H9 (cell line): ENCODE measurements around the gene EGR4. TPM values are rescaled to one million over a fixed set of nuclear protein-coding genes. Genes with fewer than 3 reads are reported as not detected.

Experiments
- DNase-seq: peaks from one replicate; pipeline ENCODE4 v3.0.0-alpha.2; 2017
- H2AFZ ChIP-seq: one replicate; pipeline ENCODE4 v1.6.1; 2013; ENCODE audit warnings: mild to moderate bottlenecking, low read length, control low read depth, moderate library complexity
- H2AK5ac ChIP-seq: 2 replicates; pipeline ENCODE4 v1.6.1; 2013; ENCODE audit warnings: low read length, control low read depth, mixed read lengths; ENCODE audit not compliant: insufficient read length
- H2BK120ac ChIP-seq: one replicate; pipeline ENCODE4 v1.6.1; 2013; ENCODE audit warnings: low read depth, mild to moderate bottlenecking, low read length, control low read depth, inconsistent platforms; ENCODE audit not compliant: poor library complexity, severe bottlenecking
- H2BK12ac ChIP-seq: 2 replicates; pipeline ENCODE4 v1.6.1; 2013; ENCODE audit warnings: low read length, control low read depth, mixed read lengths, low read depth; ENCODE audit not compliant: insufficient read length
- H2BK15ac ChIP-seq: 2 replicates; pipeline ENCODE4 v1.6.1; 2013; ENCODE audit warnings: low read depth, low read length, control low read depth
- H2BK20ac ChIP-seq: one replicate; pipeline ENCODE4 v1.6.1; 2013; ENCODE audit warnings: low read depth, mild to moderate bottlenecking, low read length, control low read depth, inconsistent platforms; ENCODE audit not compliant: poor library complexity, severe bottlenecking
- H2BK5ac ChIP-seq: 2 replicates; pipeline ENCODE4 v1.6.1; 2013; ENCODE audit warnings: low read length, control low read depth, mixed read lengths; ENCODE audit not compliant: insufficient read length
- H3K14ac ChIP-seq: 2 replicates; pipeline ENCODE4 v1.6.1; 2013; ENCODE audit warnings: low read length, control low read depth; ENCODE audit not compliant: insufficient read depth
- H3K18ac ChIP-seq: 2 replicates; pipeline ENCODE4 v1.6.1; 2013; ENCODE audit warnings: low read depth, mild to moderate bottlenecking, mixed read lengths, low read length, control low read depth; ENCODE audit not compliant: insufficient read length
- H3K23ac ChIP-seq: 2 replicates; pipeline ENCODE4 v1.6.1; 2013; ENCODE audit warnings: low read length, control low read depth, mixed read lengths, low read depth; ENCODE audit not compliant: insufficient read length
- H3K23me2 ChIP-seq: 2 replicates; pipeline ENCODE4 v1.6.1; 2013; ENCODE audit warnings: low read depth, mild to moderate bottlenecking, mixed read lengths, low read length, control low read depth; ENCODE audit not compliant: insufficient read length, poor library complexity, severe bottlenecking
- H3K27ac ChIP-seq: 2 replicates; pipeline ENCODE4 v1.5.1; 2013; ENCODE audit warnings: low read length, control low read depth, mixed read lengths, low read depth; ENCODE audit not compliant: insufficient read length
- H3K27me3 ChIP-seq: 2 replicates; pipeline ENCODE4 v1.6.1; 2013; ENCODE audit warnings: low read length, control low read depth, inconsistent platforms; ENCODE audit not compliant: insufficient read depth
- H3K4ac ChIP-seq: 2 replicates; pipeline ENCODE4 v1.6.1; 2013; ENCODE audit warnings: low read depth, mild to moderate bottlenecking, control low read depth, inconsistent platforms, low read length, moderate library complexity
- H3K4me1 ChIP-seq: 2 replicates; pipeline ENCODE4 v1.6.1; 2013; ENCODE audit warnings: low read length, control low read depth, inconsistent platforms; ENCODE audit not compliant: insufficient read depth
- H3K4me2 ChIP-seq: 2 replicates; pipeline ENCODE4 v1.6.1; 2013; ENCODE audit warnings: low read length, control low read depth, mixed read lengths; ENCODE audit not compliant: insufficient read length, insufficient read depth
- H3K56ac ChIP-seq: 2 replicates; pipeline ENCODE4 v1.6.1; 2013; ENCODE audit warnings: low read depth, mild to moderate bottlenecking, mixed read lengths, low read length, control low read depth; ENCODE audit not compliant: insufficient read length
- H3K79me1 ChIP-seq: 2 replicates; pipeline ENCODE4 v1.6.1; 2013; ENCODE audit warnings: low read depth, mild to moderate bottlenecking, moderate library complexity, low read length, control low read depth, inconsistent platforms; ENCODE audit not compliant: insufficient read depth, poor library complexity, severe bottlenecking
- H3K79me2 ChIP-seq: 2 replicates; pipeline ENCODE4 v1.6.1; 2013; ENCODE audit warnings: low read length, control low read depth, inconsistent platforms; ENCODE audit not compliant: insufficient read depth
- H3K9ac ChIP-seq: 2 replicates; pipeline ENCODE4 v1.6.1; 2013; ENCODE audit warnings: low read length, control low read depth, mixed read lengths; ENCODE audit not compliant: insufficient read length; ENCODE audit errors: extremely low read depth
- H3K9me3 ChIP-seq: one replicate; pipeline ENCODE4 v1.6.1; 2013; ENCODE audit warnings: low read depth, low read length, inconsistent platforms; ENCODE audit not compliant: control insufficient read depth
- H3T11ph ChIP-seq: one replicate; pipeline ENCODE4 v1.6.1; 2013; ENCODE audit warnings: mild to moderate bottlenecking, low read length, control low read depth, inconsistent platforms
- H4K20me1 ChIP-seq: one replicate; pipeline ENCODE4 v1.6.1; 2013; ENCODE audit not compliant: control insufficient read depth, insufficient read length, insufficient read depth
- H4K5ac ChIP-seq: 2 replicates; pipeline ENCODE4 v1.6.1; 2013; ENCODE audit warnings: low read depth, mild to moderate bottlenecking, mixed read lengths, low read length, control low read depth; ENCODE audit not compliant: insufficient read length
- H4K8ac ChIP-seq: replicated peaks from 2 replicates; pipeline ENCODE4 v1.6.1; 2013; ENCODE audit warnings: low read length, control low read depth, mixed read lengths, low read depth; ENCODE audit not compliant: insufficient read length
- H4K91ac ChIP-seq: 2 replicates; pipeline ENCODE4 v1.6.1; 2013; ENCODE audit warnings: low read depth, mild to moderate bottlenecking, moderate library complexity, mixed read lengths, low read length, control low read depth; ENCODE audit not compliant: insufficient read length
- H3K27ac Mint-ChIP-seq, 3 experiments: 2 replicates in 2 of 3; 3 replicates in 1 of 3; pipeline ENCODE4 v1.8.0; 2020 to 2021; ENCODE audit warnings: mixed read lengths in 3 of 3, mild to moderate bottlenecking in 1 of 3, moderate library complexity in 1 of 3
- H3K27me3 Mint-ChIP-seq: 2 replicates; pipeline ENCODE4 v1.8.0; 2021; ENCODE audit warnings: low read depth, mild to moderate bottlenecking, moderate library complexity, mixed read lengths
- H3K36me3 Mint-ChIP-seq, 3 experiments: 2 replicates in 2 of 3; 3 replicates in 1 of 3; pipeline ENCODE4 v1.8.0; 2020 to 2021; ENCODE audit warnings: low read depth in 3 of 3, mixed read lengths in 3 of 3; ENCODE audit not compliant: insufficient read depth in 1 of 3
- H3K4me1 Mint-ChIP-seq, 2 experiments: 2 replicates each; pipeline ENCODE4 v1.8.0; 2020; ENCODE audit warnings: mixed read lengths in 2 of 2
- H3K4me3 Mint-ChIP-seq, 2 experiments: 2 replicates in 1 of 2; 3 replicates in 1 of 2; pipeline ENCODE4 v1.8.0; 2020 to 2021; ENCODE audit warnings: mild to moderate bottlenecking in 2 of 2, mixed read lengths in 2 of 2, moderate library complexity in 1 of 2
- H3K9me3 Mint-ChIP-seq, 2 experiments: 2 replicates in 1 of 2; 3 replicates in 1 of 2; pipeline ENCODE4 v1.8.0; 2020; ENCODE audit warnings: mild to moderate bottlenecking in 2 of 2, mixed read lengths in 2 of 2, moderate library complexity in 1 of 2
- CTCF ChIP-seq: fragments of 200-600 bp; sonication (generic); conservative IDR thresholded peaks from 3 replicates; pipeline ENCODE4 v1.8.0; 2021; ENCODE audit warnings: antibody characterized with exemption, mild to moderate bottlenecking
- WGBS: extraction: QIAGEN DNeasy Blood & Tissue Kit; methylation state at CpG from one replicate; pipeline ENCODE4 v1.1.7; 2013; ENCODE audit warnings: missing lambda C conversion rate, low lambda C conversion rate, mixed read lengths; ENCODE audit not compliant: insufficient read length; ENCODE audit errors: extremely low coverage; 5-methylcytosine and 5-hydroxymethylcytosine counted together
- total RNA-seq: library from RNA; stranded (reverse); gene quantifications from 2 replicates; pipeline ENCODE4 v1.2.1, GENCODE V29; 2021

Gene EGR4
- total RNA-seq, 1 experiment from 2014 or later: 0.85 TPM

GRCh38 chr2:73259276-73259675 is 34.1 kb downstream of the EGR4 start:
- H3K56ac ChIP-seq: no peak overlapping the region
- H3T11ph ChIP-seq: no peak overlapping the region
- no peak overlapping the region for H3K4me2 ChIP-seq
- no peak overlapping the region for H3K27ac ChIP-seq
- WGBS: no CpG with 5 or more reads among the region's 8 CpGs
- no peaks in the 10 kb centered on the region; a peak in 1 of 5 replicates for H3K9me3 Mint-ChIP-seq
- no peak overlapping the region for H2BK5ac ChIP-seq
- H3K14ac ChIP-seq: no peak overlapping the region
- peak overlapping the region in 1 of 2 experiments; percentile 8; a peak in 1 of 5 replicates for H3K4me3 Mint-ChIP-seq
- no peak overlapping the region for H4K5ac ChIP-seq
- H3K27ac Mint-ChIP-seq: no peak overlapping the region
- H3K4ac ChIP-seq: no peak overlapping the region
- no peak for DNase-seq
- no peaks in the 10 kb centered on the region for H4K20me1 ChIP-seq
- H3K27me3 Mint-ChIP-seq: no peaks in the 10 kb centered on the region; the same call in 1 of the 2 replicates
- no peak overlapping the region for H4K91ac ChIP-seq
- no peaks in the 10 kb centered on the region for H3K4me1 ChIP-seq
- H3K27me3 ChIP-seq: no peaks in the 10 kb centered on the region
- H3K9me3 ChIP-seq: no peaks in the 10 kb centered on the region
- H3K36me3 Mint-ChIP-seq: peaks cover 13 to 44% (median 24%) of the 10 kb centered on the region in 3 experiments; a peak in 6 of 7 replicates
- no peak overlapping the region for H3K18ac ChIP-seq
- no peak overlapping the region for H2AFZ ChIP-seq
- H3K9ac ChIP-seq: no peak overlapping the region
- H2BK12ac ChIP-seq: no peak overlapping the region
- TF ChIP-seq CTCF: no peak
- H3K79me1 ChIP-seq: no peaks in the 10 kb centered on the region
- H3K23me2 ChIP-seq: no peaks in the 10 kb centered on the region
- no peak overlapping the region for H3K23ac ChIP-seq
- H2BK15ac ChIP-seq: no peak overlapping the region
- H3K79me2 ChIP-seq: no peaks in the 10 kb centered on the region
- H2AK5ac ChIP-seq: no peak overlapping the region
- H2BK120ac ChIP-seq: no peak overlapping the region
- peaks cover 17 to 18% of the 10 kb centered on the region in 2 experiments for H3K4me1 Mint-ChIP-seq
- no peak overlapping the region for H2BK20ac ChIP-seq
- H4K8ac ChIP-seq: no peak overlapping the region
